Fibroblast of peridontal ligament (primary cell): ENCODE data around the gene KIF1A.

ENCODE experiments used
- DNase-seq: peaks from one replicate; pipeline ENCODE4 v3.0.0-alpha.2; 2010; ENCODE audit errors: extremely low read depth

KIF1A gene

DNA sequence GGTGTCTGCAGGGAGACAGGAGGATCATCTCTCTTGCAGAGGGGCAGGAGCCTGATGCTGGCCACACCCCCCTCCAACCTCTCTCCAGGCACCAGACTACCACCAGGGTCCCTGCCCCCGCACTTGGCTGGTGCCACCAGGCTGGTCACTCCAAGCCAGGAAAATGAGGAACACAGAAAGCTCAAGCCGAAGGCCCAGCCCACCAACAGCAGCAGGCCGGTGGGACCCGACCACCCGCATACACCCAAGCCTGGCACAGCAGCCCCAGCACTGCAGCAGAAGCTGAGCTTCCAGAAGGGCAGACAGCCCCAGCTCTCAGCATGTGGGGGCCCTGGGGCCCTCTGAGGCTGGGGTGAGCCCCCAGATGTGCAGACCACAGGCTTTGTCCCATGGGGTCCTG, 52.7 kb downstream of the KIF1A start:
- no peak for DNase-seq

DNA sequence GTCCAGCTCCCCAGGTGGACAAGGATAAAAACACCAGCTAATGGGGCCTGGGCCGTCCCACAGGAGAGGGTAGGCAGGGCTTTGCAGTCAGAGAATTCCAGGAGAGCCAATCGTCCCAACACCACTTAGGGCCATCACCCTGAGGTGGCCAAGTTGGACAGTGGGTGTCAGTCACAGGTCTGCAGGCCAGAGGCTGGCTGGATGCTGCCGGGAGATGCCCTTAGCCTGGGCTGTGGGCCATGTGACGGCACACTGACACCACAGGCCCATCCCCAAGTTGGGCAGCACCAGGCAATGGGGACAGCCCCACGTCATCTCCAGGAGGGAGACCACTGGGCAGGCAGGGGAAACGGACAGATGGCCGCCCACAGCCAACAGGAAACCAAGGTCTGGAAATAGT, 53.9 kb downstream of the KIF1A start:
- DNase-seq: no peak

- DNase-seq: no peak
Observed at GRCh38 chr2:240765007-240765406, 55.0 kb downstream of the KIF1A start.

- DNase-seq: no peak
Observed at GRCh38 chr2:240764605-240765004, 55.4 kb downstream of the KIF1A start.

DNA sequence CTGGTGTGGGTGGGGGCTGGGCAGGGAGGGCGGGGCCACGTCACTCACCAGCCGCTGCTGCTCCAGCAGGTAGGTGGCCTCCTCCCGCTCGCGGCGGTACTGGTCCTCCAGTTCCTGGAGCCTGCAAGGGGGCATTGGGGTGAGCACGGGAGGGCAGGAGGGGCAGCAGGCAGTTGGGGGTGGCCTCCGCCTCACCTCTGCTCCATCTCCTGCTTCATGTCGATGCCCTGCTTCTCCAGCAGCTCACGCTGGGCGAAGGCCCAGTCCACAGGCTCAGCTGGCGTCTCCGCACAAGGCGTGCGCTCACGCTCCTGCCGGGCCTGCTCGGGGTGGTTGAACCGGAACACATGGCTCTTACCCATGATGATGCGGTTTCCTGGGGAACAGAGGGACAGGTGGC, 57.0 kb downstream of the KIF1A start:
- DNase-seq: no peak

GRCh38 chr2:240762249-240762648, 57.8 kb downstream of the KIF1A start:
- DNase-seq: no peak

GRCh38 chr2:240760576-240761246, 59.3 kb downstream of the KIF1A start:
- no peak for DNase-seq

DNA sequence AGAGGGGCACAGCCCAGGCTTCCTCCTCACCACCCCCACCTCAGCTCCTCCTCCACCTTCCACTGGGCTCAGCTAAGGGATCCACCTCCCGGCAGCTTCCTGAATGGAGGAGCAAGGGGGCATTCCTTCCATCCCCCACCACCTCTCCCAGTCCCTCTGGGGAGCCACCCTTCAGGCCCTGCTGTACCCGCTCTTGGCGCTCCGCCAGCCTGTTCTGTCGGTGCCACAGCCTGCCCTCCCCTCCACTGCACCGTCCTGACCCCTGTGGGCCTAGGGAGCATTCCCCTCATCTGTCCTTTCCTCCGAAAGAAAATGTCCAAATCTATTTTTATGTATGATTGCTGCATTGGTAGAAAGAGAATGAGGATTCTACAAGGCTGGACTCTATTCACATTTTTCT, 59.9 kb downstream of the KIF1A start:
- DNase-seq: no peak

DNA sequence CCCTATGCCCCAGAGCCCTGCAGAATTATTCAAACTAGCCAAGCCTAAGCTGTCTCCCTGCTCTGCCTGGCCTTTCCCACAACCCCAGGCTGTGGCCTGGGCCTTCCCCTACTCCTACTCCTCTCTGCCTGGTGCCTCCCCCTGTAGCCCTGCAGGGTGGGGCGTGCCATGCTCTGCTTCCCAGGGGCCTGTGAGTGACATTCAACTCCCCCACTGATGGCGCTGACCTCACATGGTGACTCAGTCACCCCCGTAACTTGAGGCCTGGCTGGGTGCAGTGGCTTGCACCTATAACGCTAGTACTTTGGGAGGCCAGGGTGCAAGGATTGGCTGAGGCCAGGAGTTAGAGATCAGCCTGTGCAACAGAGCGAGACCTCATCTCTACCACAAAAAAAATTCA, 60.6 kb downstream of the KIF1A start:
- DNase-seq: no peak

- no peak for DNase-seq
Observed at GRCh38 chr2:240757086-240757614, 62.9 kb downstream of the KIF1A start.

GRCh38 chr2:240752209-240752608, 67.8 kb downstream of the KIF1A start:
- DNase-seq: no peak

GRCh38 chr2:240750409-240750808, 69.6 kb downstream of the KIF1A start:
- DNase-seq: no peak

- DNase-seq: no peak
Observed at GRCh38 chr2:240749516-240749915, 70.5 kb downstream of the KIF1A start.

- DNase-seq: no peak
Observed at GRCh38 chr2:240747256-240747655, 72.8 kb downstream of the KIF1A start.

DNA sequence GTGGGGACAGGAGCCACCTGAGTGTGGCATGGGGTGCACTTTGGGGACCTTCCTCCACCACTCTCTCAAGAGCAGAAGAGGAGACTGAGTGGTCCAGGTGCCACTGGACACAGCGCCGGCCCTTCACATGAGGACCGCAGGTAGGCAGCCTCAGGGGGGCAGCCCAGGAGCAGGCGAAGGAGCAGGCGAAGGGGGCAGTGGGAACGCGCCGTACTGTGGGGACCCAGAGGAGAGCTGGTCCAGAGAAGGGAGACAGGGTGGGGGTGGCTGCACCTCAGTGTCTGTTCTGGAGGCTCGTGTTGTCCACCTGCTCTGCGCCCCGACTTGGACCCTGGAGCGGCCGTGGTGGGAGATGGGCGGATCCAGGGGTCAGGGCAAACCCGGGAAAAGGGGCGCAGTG, 73.3 kb downstream of the KIF1A start:
- no peak for DNase-seq

DNA sequence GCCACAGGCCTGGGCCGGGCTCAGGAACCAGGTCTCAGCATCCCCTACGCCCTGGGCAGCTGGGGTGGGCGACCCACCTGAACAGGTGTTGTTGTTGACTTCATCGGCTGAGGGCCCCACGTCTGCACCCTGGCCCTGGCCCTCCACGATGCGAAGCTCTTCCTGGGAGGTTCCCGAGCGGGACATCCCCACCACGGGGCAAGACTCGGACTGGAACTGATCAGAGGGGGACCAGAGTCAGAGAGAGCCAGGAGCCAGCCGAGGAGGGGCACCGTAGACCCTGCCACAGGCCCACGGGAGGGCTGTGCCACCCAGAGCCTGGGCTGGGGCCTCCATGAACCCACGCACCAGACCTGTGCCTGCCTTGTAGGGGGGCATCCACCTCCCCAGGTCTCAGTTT, 74.1 kb downstream of the KIF1A start:
- no peak for DNase-seq

DNA sequence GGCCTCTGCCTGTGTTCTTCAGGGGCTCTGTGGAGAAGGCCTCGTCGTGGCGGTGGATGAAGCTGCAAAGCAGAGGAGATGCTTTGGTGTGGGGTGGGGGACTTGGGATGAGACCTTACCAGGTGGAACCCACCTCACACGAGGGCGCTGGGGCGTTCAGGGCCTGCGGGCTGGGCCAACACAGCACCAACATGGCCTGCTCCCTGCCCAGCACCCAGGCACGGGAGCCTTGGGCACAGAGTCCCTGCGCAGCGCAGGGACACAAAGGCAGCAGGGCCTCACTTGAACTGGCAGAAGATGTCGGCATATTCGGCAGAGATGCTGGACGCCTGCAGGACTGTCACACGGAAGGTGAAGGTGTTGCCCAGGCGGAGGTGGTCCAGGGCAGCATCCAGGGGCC, 74.6 kb downstream of the KIF1A start:
- DNase-seq: no peak

GRCh38 chr2:240742602-240743095, 77.4 kb downstream of the KIF1A start:
- no peak for DNase-seq

DNA sequence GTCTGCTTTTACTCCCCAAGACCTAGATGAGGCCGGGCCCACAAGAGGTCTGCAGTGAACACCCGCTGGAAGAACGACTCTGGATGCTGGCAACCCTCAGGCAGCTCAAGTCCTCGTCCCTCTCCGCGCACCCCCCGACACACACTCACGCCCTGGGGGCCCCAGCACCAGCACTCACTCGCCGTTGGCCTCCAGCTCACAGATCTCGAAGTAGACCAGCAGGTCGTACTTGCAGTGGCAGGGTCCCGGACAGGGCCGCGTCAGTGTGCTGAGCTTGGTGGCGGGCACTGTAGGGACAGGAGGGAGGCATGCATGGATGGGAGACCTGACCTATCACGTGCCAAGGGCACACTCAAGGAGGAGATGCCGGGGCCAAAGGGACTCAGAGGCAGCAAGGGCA, 78.9 kb downstream of the KIF1A start:
- no peak for DNase-seq

DNA sequence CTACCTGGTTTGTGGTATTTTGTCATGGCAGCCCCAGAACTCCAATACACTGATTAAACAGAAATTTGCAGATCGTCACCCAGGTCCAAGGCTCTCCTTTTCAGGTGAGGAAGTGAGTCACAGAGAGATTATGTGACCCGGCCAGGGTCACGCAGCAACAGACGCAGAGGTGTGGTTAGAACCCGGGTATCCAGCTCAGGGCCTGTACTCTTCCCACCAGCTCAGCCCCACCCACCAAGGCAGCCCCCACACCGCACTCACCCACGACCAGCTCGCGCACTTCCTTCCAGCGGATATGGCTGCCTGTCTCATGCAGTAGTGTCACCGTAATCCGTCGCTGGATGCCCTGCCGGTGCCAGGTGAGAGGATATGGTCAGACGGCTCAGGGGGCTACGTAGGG, 80.2 kb downstream of the KIF1A start:
- no peak for DNase-seq

GRCh38 chr2:240737958-240738357, 82.1 kb downstream of the KIF1A start:
- no peak for DNase-seq

GRCh38 chr2:240737512-240737911, 82.5 kb downstream of the KIF1A start:
- DNase-seq: no peak

- DNase-seq: no peak
Observed at GRCh38 chr2:240736281-240737250, 83.5 kb downstream of the KIF1A start.
